Measurements from ENCODE around the gene KRT78.
"Not testable (repeated sequence)": the region's sequence is repeated elsewhere in the genome, so short reads cannot be mapped to it uniquely, and the experiment has no call there.

Gene KRT78

GRCh38 chr12:52809166-52809565 is 39.6 kb downstream of the KRT78 start:
- DNase-seq, result no peak

DNA sequence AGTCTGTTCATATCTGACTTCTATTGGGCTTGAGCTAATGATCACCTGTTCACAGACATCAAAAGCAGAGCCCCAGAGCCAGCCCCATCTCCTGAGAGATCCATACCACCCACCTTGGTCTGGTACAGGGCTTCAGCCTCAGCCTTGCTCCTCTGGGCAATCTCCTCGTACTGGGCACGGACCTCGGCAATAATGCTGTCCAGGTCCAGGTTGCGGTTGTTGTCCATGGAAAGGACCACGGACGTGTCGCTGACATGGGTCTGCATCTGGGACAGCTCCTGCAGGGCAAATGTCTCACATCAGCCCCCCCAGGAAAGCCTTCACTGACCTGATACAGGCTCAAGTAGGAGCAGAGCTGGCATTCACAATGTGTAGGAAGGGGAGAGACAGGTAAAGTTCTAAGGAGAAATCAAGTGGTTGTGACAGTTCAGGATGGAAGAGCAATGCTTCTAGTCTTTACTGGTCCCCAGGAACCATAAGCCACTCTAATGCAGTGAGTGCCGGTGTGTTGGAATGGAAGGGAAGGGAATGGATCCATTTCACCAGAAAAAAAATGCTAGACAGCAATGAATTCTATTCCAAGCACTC is 40.1 kb downstream of the KRT78 start:
- DNase-seq, result no peak

- DNase-seq, result no peak
Observed at GRCh38 chr12:52807544-52808470, 41.0 kb downstream of the KRT78 start.

DNA sequence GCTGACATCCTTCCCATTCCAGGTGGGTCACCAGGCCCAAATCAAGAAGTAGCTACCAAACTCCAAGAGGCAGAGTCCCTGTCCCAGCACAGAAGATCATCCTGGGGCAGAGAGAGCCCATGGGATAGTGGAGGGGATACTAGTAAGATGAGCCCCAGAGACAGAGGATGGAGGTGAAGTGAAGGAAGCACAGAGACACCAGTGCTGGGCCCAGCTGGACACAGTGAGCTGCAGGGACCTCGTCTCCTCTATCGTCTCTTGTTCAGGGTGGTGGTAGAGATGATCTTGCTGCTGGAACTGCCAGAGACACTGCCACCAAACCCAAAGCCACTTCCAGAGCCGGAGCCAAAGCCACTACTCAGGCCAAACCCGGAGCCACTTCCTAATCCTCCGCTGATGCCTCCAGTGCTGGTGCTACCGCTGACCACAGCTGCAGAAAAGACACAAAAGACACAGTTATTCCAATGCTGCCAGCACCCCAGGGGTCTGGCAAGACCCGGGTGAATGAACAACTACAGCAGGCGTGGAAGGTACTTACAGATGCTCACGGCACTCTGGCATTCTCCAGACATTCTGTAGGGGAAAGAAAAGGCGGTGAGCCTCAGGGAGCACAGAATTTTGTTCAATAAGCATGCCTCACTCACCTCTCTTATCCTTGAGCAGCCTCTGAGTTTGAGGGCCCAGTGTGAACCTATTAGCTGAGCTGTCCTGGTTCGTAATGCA is 41.8 kb downstream of the KRT78 start:
- DNase-seq, result no peak

- no peak for DNase-seq
Observed at GRCh38 chr12:52806169-52806811, 42.5 kb downstream of the KRT78 start.

- no peak for DNase-seq
Observed at GRCh38 chr12:52805739-52806138, 43.1 kb downstream of the KRT78 start.

DNA sequence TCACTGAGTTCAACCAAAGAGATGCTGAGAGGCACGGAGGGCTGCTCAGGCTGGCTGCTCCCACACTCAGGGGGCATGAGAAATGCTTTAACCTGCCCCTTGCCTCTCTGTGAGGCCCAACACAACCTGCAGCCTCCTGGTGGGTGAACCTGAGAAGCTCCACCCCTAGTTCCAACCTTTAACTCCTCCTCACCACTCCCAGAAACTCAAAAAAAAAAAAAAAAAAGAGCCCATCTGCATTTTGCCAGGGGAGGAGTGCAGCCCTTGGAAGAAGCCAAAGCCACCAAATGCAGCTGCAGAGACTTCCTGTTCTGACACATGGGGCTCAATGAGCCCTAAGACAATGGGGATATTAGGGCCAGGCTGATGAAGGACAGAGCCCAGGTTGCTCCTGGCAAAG is 43.8 kb downstream of the KRT78 start:
- no peak for DNase-seq

GRCh38 chr12:52802442-52802841 is 46.4 kb downstream of the KRT78 start:
- no peak for DNase-seq

GRCh38 chr12:52801773-52802172 is 47.0 kb downstream of the KRT78 start:
- no peak for DNase-seq

DNA sequence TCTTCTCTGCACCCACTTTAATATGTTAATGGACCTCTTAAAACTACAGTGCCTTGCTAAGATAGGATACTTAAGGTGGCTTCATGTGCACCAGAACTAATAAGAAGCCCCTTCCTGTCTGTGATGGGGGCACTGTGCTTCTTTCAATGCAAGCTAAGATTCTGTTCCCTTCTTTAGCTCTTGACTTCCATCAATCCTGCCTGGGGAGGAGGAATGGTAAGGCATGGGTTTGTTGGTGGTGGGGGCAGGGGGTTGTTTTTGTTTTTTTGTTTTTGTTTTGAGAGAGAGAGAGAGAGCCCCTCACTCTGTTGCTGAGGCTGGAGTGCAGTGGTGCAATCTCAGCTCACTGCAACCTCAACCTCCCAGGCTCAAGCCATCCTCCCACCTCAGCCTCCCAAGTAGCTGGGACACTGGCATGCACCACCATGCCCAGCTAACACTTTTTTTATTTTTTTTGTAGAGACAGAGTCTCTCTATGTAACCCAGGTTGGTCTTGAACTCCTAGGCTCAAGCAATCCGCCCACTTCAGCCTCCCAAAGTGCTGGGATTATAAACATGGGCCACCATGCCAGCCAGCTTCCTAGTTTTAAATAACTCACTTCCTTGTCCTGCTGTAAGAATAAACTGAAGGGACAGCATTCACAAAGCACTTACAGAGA is 48.4 kb downstream of the KRT78 start:
- no peak for DNase-seq

- no peak for DNase-seq
Observed at GRCh38 chr12:52799505-52800211, 49.1 kb downstream of the KRT78 start.

GRCh38 chr12:52798671-52799504 is 49.9 kb downstream of the KRT78 start:
- DNase-seq, result no peak

GRCh38 chr12:52798003-52798670 is 50.7 kb downstream of the KRT78 start:
- DNase-seq, result no peak

DNA sequence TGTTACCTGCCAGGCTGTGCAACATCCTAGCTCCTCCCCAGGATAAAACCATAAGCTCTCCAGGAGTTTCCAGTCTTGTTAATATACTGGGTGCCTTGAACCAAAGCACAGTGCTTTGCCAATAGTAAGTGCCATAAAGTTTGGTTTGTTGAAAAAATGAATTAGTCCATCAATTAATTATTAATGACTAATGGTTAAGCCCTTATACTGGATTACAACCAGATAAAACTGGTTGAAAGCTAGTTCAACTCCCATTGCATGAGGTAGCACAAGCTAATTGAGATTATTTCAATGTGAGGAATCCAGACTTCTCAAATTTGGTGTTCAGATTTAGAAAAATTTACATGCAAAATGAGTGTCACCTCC is 51.3 kb downstream of the KRT78 start:
- no peak for DNase-seq

DNA sequence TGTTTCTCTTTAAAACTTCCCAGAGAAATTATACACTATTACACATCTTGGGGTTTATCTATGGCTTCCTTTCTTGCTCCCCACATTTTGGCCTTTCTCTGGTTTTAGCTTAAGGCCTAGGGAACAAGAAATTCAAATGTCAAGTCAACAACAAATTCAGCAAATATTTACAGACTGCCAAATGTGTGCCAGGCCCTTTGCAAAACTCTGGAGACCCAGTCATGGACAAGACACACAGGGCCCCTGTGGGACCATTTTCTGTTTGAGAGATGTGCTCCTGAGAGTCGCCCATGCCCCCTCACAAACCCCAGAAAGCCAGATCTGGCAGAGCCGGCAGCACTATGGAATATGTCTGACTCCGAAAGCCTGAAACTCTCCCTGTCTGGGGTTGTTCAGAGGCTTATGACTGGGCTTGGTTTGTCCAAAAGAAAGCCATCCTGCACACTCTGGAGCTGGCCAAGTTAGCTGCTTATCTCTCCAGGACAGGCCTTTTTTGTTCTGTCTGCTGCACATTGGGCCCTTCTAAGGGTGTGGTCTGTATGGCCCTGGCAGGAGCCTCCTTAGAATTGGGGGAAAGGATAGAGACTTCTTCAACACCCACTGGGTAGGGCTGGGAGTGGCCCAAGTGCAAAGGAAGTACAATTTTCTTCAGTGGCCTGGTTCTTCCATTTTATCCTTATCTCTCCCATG is 51.8 kb downstream of the KRT78 start:
- DNase-seq, result no peak

DNA sequence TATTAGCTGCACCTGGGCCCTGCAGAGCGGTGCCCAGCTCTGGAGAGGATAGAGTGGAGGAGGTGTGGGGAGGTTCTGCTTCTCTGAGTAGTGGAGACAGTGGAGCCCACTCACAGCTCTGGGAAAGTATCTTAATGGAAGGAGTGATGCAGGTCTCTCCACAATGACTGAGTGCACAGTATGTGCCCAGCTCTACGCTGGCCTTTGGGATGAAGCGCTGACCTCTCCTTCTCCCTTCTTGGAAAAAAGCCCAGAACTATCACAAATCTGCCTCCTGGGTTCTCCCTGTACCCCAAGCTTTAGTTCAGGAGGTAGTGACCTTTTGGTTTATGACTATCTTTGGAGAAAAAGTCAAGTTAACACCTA is 52.4 kb downstream of the KRT78 start:
- DNase-seq, result no peak

DNA sequence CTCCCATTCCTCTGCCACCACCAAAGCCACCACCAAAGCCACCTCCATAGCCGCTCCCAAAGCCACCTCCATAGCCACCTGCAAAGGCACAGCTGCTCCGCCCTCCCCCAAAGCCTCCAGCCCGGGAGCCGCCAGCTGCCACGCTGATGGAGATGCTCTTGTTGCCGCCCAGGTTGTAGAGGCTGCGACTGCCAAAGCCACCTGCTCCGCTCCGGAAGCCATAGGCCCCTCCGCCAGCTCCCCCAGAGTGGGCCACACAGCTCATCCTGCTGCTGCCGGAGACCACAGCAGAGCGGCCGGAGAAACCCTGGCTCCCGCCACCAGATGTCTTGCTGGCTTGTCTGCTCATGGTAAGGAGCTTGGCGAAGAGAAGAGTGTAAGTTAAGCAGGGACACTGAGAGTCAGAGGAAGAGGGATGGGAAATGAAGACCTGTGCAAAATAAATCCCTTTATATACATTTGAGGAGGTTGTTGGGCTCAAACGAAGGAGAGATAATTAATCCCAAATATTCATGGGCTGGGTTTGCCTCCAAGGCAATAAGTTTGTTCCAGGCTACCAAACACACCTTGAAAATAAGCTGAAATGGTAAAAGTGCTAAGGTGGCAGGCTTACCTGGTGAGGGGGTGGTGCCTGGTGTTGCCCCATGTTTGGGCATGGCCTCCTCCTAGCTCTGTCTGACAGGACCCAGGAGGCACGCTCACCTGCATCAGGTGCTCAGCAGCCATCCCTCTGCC is 52.9 kb downstream of the KRT78 start, which contains the start of gene KRT3:
Gene KRT3 (minus strand): TSS at position 424 of the 735 bp plus-strand sequence. CDS start 75 bp downstream, at position 349.
- no peak for DNase-seq

- not testable (repeated sequence) for DNase-seq
Observed at GRCh38 chr12:52795332-52795674, 53.5 kb downstream of the KRT78 start.

Measured in KG1 (cell line).